GM13976 (cell line): ENCODE results near the gene PRELID2.

Experiments used
- DNase-seq: peaks from one replicate; pipeline ENCODE4 v3.0.0; 2012; ENCODE audit warnings: low spot score
- CTCF ChIP-seq: IDR thresholded peaks from 2 replicates; pipeline ENCODE4 v1.5.1; 2012; ENCODE audit warnings: borderline replicate concordance, mild to moderate bottlenecking; ENCODE audit not compliant: insufficient read depth; ENCODE audit errors: extremely low read depth, missing control alignments, control extremely low read depth
- in situ Hi-C: fragments of 300-500 bp; cut with MboI; formaldehyde crosslinking; loops from one replicate; pipeline ENCODE4 v1.12.0; 2022; ENCODE audit warnings: low sequenced_read_pairs, mixed read lengths, inconsistent platforms; ENCODE audit not compliant: unreplicated experiment

PRELID2 gene

GRCh38 chr5:145776886-145777285 lies 58.3 kb downstream of the PRELID2 start:
- no peak for TF ChIP-seq CTCF
- in situ Hi-C loops, result no loop called here
- no peak for DNase-seq

- DNase-seq, result no peak
- in situ Hi-C loops, result no loop called here
- TF ChIP-seq CTCF, result no peak
Measured at GRCh38 chr5:145775893-145776444, 59.2 kb downstream of the PRELID2 start.

GRCh38 chr5:145775411-145775810 lies 59.7 kb downstream of the PRELID2 start:
- no peak for DNase-seq
- in situ Hi-C loops, result no loop called here
- no peak for TF ChIP-seq CTCF

GRCh38 chr5:145774442-145774841 lies 60.7 kb downstream of the PRELID2 start:
- DNase-seq, result no peak
- in situ Hi-C loops, result no loop called here
- no peak for TF ChIP-seq CTCF

- TF ChIP-seq CTCF, result no peak
- DNase-seq, result no peak
- in situ Hi-C loops, result no loop called here
Measured at GRCh38 chr5:145772466-145772865, 62.7 kb downstream of the PRELID2 start.

- no peak for DNase-seq
- no peak for TF ChIP-seq CTCF
- in situ Hi-C loops, result no loop called here
Measured at GRCh38 chr5:145768863-145769262, 66.3 kb downstream of the PRELID2 start.

- no peak for DNase-seq
- TF ChIP-seq CTCF, result no peak
- in situ Hi-C loops, result no loop called here
Measured at GRCh38 chr5:145764325-145764724, 70.8 kb downstream of the PRELID2 start.
